ENCODE results near the gene ZNF565. TPM values are rescaled to one million over a fixed set of nuclear protein-coding genes. Genes with fewer than 3 reads are reported as not detected.

Gene ZNF565
- polyA plus RNA-seq, 1 of the 3 experiments (the other 2 are of a cell fraction) = 1.5 TPM

DNA sequence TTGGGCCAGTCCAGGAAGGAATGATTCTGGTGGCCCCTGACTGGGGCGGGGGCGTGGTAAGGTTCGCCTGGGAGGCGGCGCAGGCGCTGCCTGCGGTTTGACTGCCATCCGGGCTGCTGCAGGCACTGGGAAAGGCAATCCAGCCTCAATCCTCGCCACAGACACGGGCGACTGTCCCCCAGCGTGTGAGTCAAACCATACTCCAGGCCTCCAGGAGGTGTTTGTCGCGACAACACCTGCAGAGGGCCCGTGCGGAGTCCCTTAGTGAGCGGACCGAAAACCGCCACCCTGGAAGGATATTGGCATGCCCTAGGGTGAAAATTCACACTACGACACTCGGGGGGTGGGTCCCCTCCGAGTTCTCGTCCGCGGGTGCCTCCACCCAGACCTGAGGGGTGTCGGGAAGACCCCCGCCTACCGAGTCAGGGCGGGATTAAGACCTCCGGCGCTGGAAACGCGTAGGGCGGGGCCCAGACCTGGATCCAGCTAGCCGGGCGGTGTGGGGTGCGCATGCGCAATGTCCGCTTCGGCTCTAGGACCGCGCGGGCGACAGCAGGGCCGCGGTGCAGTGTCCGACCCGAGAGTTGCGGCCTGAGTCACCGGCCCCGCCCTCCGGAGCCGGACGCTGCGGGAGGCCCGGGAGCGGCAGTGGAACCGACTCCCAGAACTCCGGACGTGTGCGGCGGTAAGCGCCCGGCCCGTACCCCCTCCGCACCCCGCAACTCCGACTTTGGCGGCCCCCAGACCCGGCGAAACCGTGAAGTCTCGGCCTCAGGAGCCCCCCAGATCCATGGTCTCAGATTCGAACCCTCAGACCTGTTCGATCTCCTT is 74.8 kb downstream of the ZNF565 start, which contains the start of gene CAPNS1 (continued):
- TF ChIP-seq USF2 (IDR thresholded peaks at IDR 0.05; ENCODE audit: borderline replicate concordance, low read depth, low read length) (no peak), EZH2phosphoT487 (IDR thresholded peaks at IDR 0.05; ENCODE audit: borderline replicate concordance, low read depth) (no peak), EP300 (IDR thresholded peaks at IDR 0.05; ENCODE audit: borderline replicate concordance in 1 of 2, low read depth in 1 of 2, low read length in 1 of 2) (peak in 1 of 2 experiments; percentile 11; a peak in 1 of 4 replicates), POLR2AphosphoS5 (IDR thresholded peaks at IDR 0.05; ENCODE audit: low read depth, low read length) (peak; percentile 77), GABPA (IDR thresholded peaks at IDR 0.05; ENCODE audit: low read depth) (0 out of 2 replicates have a peak, but pooled peaks have one; percentile 18), FOXM1 (IDR thresholded peaks at IDR 0.05; ENCODE audit: low read depth) (no peak), YY1 (IDR thresholded peaks at IDR 0.05; ENCODE audit: low read depth) (0 out of 2 replicates have a peak, but pooled peaks have one; percentile 13), RXRA (IDR thresholded peaks at IDR 0.05; ENCODE audit: borderline replicate concordance, low read depth) (no peak)
- TF ChIP-seq, protein P1, sequence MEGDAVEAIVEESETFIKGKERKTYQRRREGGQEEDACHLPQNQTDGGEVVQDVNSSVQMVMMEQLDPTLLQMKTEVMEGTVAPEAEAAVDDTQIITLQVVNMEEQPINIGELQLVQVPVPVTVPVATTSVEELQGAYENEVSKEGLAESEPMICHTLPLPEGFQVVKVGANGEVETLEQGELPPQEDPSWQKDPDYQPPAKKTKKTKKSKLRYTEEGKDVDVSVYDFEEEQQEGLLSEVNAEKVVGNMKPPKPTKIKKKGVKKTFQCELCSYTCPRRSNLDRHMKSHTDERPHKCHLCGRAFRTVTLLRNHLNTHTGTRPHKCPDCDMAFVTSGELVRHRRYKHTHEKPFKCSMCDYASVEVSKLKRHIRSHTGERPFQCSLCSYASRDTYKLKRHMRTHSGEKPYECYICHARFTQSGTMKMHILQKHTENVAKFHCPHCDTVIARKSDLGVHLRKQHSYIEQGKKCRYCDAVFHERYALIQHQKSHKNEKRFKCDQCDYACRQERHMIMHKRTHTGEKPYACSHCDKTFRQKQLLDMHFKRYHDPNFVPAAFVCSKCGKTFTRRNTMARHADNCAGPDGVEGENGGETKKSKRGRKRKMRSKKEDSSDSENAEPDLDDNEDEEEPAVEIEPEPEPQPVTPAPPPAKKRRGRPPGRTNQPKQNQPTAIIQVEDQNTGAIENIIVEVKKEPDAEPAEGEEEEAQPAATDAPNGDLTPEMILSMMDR (IDR thresholded peaks at IDR 0.05) = peak; percentile 6; the same call in 1 of the 2 replicates
- TF ChIP-seq, protein P2, sequence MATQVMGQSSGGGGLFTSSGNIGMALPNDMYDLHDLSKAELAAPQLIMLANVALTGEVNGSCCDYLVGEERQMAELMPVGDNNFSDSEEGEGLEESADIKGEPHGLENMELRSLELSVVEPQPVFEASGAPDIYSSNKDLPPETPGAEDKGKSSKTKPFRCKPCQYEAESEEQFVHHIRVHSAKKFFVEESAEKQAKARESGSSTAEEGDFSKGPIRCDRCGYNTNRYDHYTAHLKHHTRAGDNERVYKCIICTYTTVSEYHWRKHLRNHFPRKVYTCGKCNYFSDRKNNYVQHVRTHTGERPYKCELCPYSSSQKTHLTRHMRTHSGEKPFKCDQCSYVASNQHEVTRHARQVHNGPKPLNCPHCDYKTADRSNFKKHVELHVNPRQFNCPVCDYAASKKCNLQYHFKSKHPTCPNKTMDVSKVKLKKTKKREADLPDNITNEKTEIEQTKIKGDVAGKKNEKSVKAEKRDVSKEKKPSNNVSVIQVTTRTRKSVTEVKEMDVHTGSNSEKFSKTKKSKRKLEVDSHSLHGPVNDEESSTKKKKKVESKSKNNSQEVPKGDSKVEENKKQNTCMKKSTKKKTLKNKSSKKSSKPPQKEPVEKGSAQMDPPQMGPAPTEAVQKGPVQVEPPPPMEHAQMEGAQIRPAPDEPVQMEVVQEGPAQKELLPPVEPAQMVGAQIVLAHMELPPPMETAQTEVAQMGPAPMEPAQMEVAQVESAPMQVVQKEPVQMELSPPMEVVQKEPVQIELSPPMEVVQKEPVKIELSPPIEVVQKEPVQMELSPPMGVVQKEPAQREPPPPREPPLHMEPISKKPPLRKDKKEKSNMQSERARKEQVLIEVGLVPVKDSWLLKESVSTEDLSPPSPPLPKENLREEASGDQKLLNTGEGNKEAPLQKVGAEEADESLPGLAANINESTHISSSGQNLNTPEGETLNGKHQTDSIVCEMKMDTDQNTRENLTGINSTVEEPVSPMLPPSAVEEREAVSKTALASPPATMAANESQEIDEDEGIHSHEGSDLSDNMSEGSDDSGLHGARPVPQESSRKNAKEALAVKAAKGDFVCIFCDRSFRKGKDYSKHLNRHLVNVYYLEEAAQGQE (IDR thresholded peaks at IDR 0.05; ENCODE audit: low read depth, low read length) = 0 out of 2 replicates have a peak, but pooled peaks have one; percentile 30

DNA sequence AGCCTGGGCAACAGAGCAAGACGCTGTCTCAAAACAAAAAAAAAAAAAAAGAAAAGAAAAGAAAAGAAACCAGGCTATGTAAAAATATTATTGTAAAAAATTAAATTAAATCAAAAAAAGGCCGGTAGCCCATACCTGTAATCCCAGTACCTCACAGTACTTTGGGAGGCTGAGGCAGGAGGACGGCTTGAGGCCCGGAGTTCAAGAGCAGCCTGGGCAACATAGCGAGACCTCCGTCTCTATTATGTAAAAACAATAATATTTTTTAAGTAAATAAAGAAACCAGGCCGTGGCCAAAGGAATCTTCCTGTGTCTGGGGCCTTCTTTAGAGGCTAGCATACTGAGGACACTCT is 75.4 kb downstream of the ZNF565 start:
- Histone ChIP-seq H3K36me3 (replicated peaks in 1 of 2; ENCODE audit: control insufficient read depth in 1 of 2, insufficient read depth in 2 of 2, low read length in 1 of 2) (peaks cover 11 to 19% of the 10 kb centered on the region in 2 experiments), H3K79me2 (ENCODE audit: insufficient read depth) (peaks cover 33% of the 10 kb centered on the region), H3K27ac (ENCODE audit: low read depth in 2 of 2, low read length in 1 of 2) (peak overlapping the region; percentile 87 to 93), H3K9ac (peak overlapping the region; percentile 97), H3K9me2 (no peaks in the 10 kb centered on the region), H3K9me3 (no peaks in the 10 kb centered on the region), H3K27me3 (ENCODE audit: insufficient read depth) (no peaks in the 10 kb centered on the region), H3K4me3 (ENCODE audit: low read depth in 2 of 2, low read length in 1 of 2) (peak overlapping the region; percentile 80 to 90; a peak in 3 of 4 replicates), H3K4me2 (peak overlapping the region; percentile 89), H4K20me1 (ENCODE audit: insufficient read depth) (peaks cover 23% of the 10 kb centered on the region), H2AFZ (ENCODE audit: low read depth) (no peak overlapping the region; the same call in 1 of the 2 replicates), H3F3A (replicated peaks; ENCODE audit: insufficient read depth) (peaks cover 19% of the 10 kb centered on the region), H3K4me1 (ENCODE audit: control insufficient read depth in 1 of 2, insufficient read depth in 2 of 2, low read depth in 1 of 2, low read length in 1 of 2) (peaks cover 14% of the 10 kb centered on the region in 2 experiments; a peak in 3 of 4 replicates)
- ChIA-PET CTCF (interaction anchor here (1.6 kb wide), 1 partner anchor 11 kb away, joined by 6 read pairs; no protein-coding TSS in a partner anchor), POLR2A (interaction anchor here (1.5 kb wide), 1 partner anchor 11 kb away, joined by 5 read pairs; no protein-coding TSS in a partner anchor)
- 53% methylated on average over 7 of the region's 7 CpGs for WGBS (ENCODE audit: low lambda C conversion rate)
- DNase-seq = no peak
- TF ChIP-seq SIN3A (IDR thresholded peaks at IDR 0.05; ENCODE audit: borderline replicate concordance, low read depth, low read length) (no peak), CHD2 (IDR thresholded peaks at IDR 0.05; ENCODE audit: low read length, partially characterized antibody) (no peak), TAF1 (IDR thresholded peaks at IDR 0.05; ENCODE audit: borderline replicate concordance, low read depth, low read length) (no peak), FOXJ3 (CRISPR knock-in tag; IDR thresholded peaks at IDR 0.05) (no peak), RXRA (IDR thresholded peaks at IDR 0.05; ENCODE audit: borderline replicate concordance, low read depth) (no peak), TEAD4 (IDR thresholded peaks at IDR 0.05; ENCODE audit: borderline replicate concordance, insufficient read depth) (no peak), IRF3 (IDR thresholded peaks at IDR 0.05; ENCODE audit: low read depth, low read length) (no peak), POLR2AphosphoS5 (IDR thresholded peaks at IDR 0.05; ENCODE audit: low read depth, low read length) (no peak), MXI1 (IDR thresholded peaks at IDR 0.05; ENCODE audit: low read depth, low read length) (no peak)
- TF ChIP-seq, protein P1 (IDR thresholded peaks at IDR 0.05) = no peak
